ENCODE data around the gene NKD1. TPM values are rescaled to one million over a fixed set of nuclear protein-coding genes. Genes with fewer than 3 reads are reported as not detected.

Gene NKD1
- total RNA-seq, 2 donors from 2014 or later, result 7.0 to 13.8 TPM

- Histone ChIP-seq H3K4me1 (replicated peaks) (no peaks in the 10 kb centered on the region), H3K27ac (no peak overlapping the region), H3K9me3 (no peaks in the 10 kb centered on the region), H3K36me3 (no peaks in the 10 kb centered on the region), H3K4me3 (no peak overlapping the region), H3K27me3 (replicated peaks; ENCODE audit: insufficient read depth) (no peaks in the 10 kb centered on the region)
- TF ChIP-seq POLR2AphosphoS5 (IDR thresholded peaks at IDR 0.05) (peak; percentile 20), CTCF (IDR thresholded peaks at IDR 0.05) (no peak)
- DNase-seq (ENCODE audit: low spot score), result peak; percentile 27
- 80% methylated on average over 23 of the region's 23 CpGs for WGBS
- intact Hi-C loops (cut with DNase I), result no loop called here
Observed at GRCh38 chr16:50675686-50676610, 127.8 kb downstream of the NKD1 start.

- intact Hi-C loops (cut with DNase I), result no loop called here
- H3K27me3 ChIP-seq (replicated peaks; ENCODE audit: insufficient read depth), result no peaks in the 10 kb centered on the region
- H3K4me1 ChIP-seq (replicated peaks), result no peaks in the 10 kb centered on the region
- no peaks in the 10 kb centered on the region for H3K36me3 ChIP-seq
- H3K9me3 ChIP-seq, result no peaks in the 10 kb centered on the region
- TF ChIP-seq CTCF (IDR thresholded peaks at IDR 0.05) (no peak), POLR2AphosphoS5 (IDR thresholded peaks at IDR 0.05) (no peak), POLR2A (IDR thresholded peaks at IDR 0.05) (no peak)
- no peak for DNase-seq (ENCODE audit: low spot score)
- 79% methylated on average over 9 of the region's 9 CpGs for WGBS
- H3K4me3 ChIP-seq, result no peak overlapping the region
- H3K27ac ChIP-seq, result no peak overlapping the region
Observed at GRCh38 chr16:50676684-50677225, 128.6 kb downstream of the NKD1 start.

GRCh38 chr16:50677351-50677750, 129.2 kb downstream of the NKD1 start:
- Histone ChIP-seq H3K9me3 (no peaks in the 10 kb centered on the region), H3K27me3 (replicated peaks; ENCODE audit: insufficient read depth) (no peaks in the 10 kb centered on the region), H3K27ac (no peak overlapping the region), H3K4me3 (no peak overlapping the region), H3K36me3 (no peaks in the 10 kb centered on the region), H3K4me1 (replicated peaks) (no peaks in the 10 kb centered on the region)
- no peak for TF ChIP-seq POLR2A (IDR thresholded peaks at IDR 0.05)
- no peak for TF ChIP-seq POLR2AphosphoS5 (IDR thresholded peaks at IDR 0.05)
- TF ChIP-seq CTCF (IDR thresholded peaks at IDR 0.05), result no peak
- no peak for DNase-seq (ENCODE audit: low spot score)
- intact Hi-C loops (cut with DNase I), result no loop called here
- WGBS, result 94% methylated on average over 6 of the region's 7 CpGs

- intact Hi-C loops (cut with DNase I), result no loop called here
- TF ChIP-seq POLR2A (IDR thresholded peaks at IDR 0.05) (no peak), CTCF (IDR thresholded peaks at IDR 0.05) (no peak), POLR2AphosphoS5 (IDR thresholded peaks at IDR 0.05) (no peak)
- no peak overlapping the region for H3K27ac ChIP-seq
- no peaks in the 10 kb centered on the region for H3K4me1 ChIP-seq (replicated peaks)
- H3K4me3 ChIP-seq, result no peak overlapping the region
- no peak for DNase-seq (ENCODE audit: low spot score)
- no peaks in the 10 kb centered on the region for H3K9me3 ChIP-seq
- no peaks in the 10 kb centered on the region for H3K36me3 ChIP-seq
- WGBS, result 57% methylated on average over 3 of the region's 3 CpGs
- H3K27me3 ChIP-seq (replicated peaks; ENCODE audit: insufficient read depth), result no peaks in the 10 kb centered on the region
Observed at GRCh38 chr16:50678531-50678930, 130.3 kb downstream of the NKD1 start.

- no peak for DNase-seq (ENCODE audit: low spot score)
- no peaks in the 10 kb centered on the region for H3K9me3 ChIP-seq
- H3K36me3 ChIP-seq, result no peaks in the 10 kb centered on the region
- no peak overlapping the region for H3K27ac ChIP-seq
- H3K27me3 ChIP-seq (replicated peaks; ENCODE audit: insufficient read depth), result no peaks in the 10 kb centered on the region
- TF ChIP-seq CTCF (IDR thresholded peaks at IDR 0.05) (no peak), POLR2AphosphoS5 (IDR thresholded peaks at IDR 0.05) (no peak), POLR2A (IDR thresholded peaks at IDR 0.05) (no peak)
- no peaks in the 10 kb centered on the region for H3K4me1 ChIP-seq (replicated peaks)
- intact Hi-C loops (cut with DNase I), result no loop called here
- WGBS, result 84% methylated on average over 14 of the region's 14 CpGs
- no peak overlapping the region for H3K4me3 ChIP-seq
Observed at GRCh38 chr16:50679266-50679665, 131.1 kb downstream of the NKD1 start.
